Calu3 (cell line): ENCODE measurements around the gene CHST15. TPM values are rescaled to one million over a fixed set of nuclear protein-coding genes. Genes with fewer than 3 reads are reported as not detected.

Experiments
- BruUV-seq: library from RNA; stranded (reverse); fragments of 400-500 nt; replicated peaks from 2 replicates; lab custom pipeline; 2021; lab: Mats Ljungman, UMichigan
- CTCF ChIA-PET: fragments of 300-600 bp; sonication (Branson Sonifier 250); formaldehyde crosslinking; loops from one replicate; lab custom pipeline; 2022; ENCODE audit warnings: antibody characterized with exemption; lab: Charles Lee
- DNase-seq: peaks from one replicate; pipeline ENCODE4 v3.0.0; 2022
- H3K27ac Mint-ChIP-seq: one replicate; pipeline ENCODE4 v1.8.0; 2022; ENCODE audit warnings: mixed read lengths; ENCODE audit not compliant: unreplicated experiment
- H3K27me3 Mint-ChIP-seq: one replicate; pipeline ENCODE4 v1.8.0; 2022; ENCODE audit warnings: mixed read lengths; ENCODE audit not compliant: unreplicated experiment
- H3K36me3 Mint-ChIP-seq: one replicate; pipeline ENCODE4 v1.8.0; 2022; ENCODE audit warnings: mild to moderate bottlenecking, moderate library complexity, mixed read lengths; ENCODE audit not compliant: insufficient read depth, unreplicated experiment
- H3K4me1 Mint-ChIP-seq: one replicate; pipeline ENCODE4 v1.8.0; 2022; ENCODE audit warnings: mild to moderate bottlenecking, low read depth, mixed read lengths; ENCODE audit not compliant: unreplicated experiment
- H3K4me3 Mint-ChIP-seq: one replicate; pipeline ENCODE4 v1.8.0; 2022; ENCODE audit warnings: mild to moderate bottlenecking, low read depth, moderate library complexity, mixed read lengths; ENCODE audit not compliant: unreplicated experiment
- H3K9me3 Mint-ChIP-seq: one replicate; pipeline ENCODE4 v1.8.0; 2022; ENCODE audit warnings: low read depth, mixed read lengths; ENCODE audit not compliant: unreplicated experiment
- CTCF ChIP-seq: fragments of 200-600 bp; IDR thresholded peaks from one replicate; pipeline ENCODE4 v1.8.0; 2022; ENCODE audit warnings: antibody characterized with exemption; ENCODE audit not compliant: unreplicated experiment
- intact Hi-C: fragments of 100-400 bp; cut with micrococcal nuclease; formaldehyde crosslinking; loops from one replicate; pipeline ENCODE4 v1.10.0; 2022; ENCODE audit not compliant: unreplicated experiment
- total RNA-seq: library from RNA; stranded (reverse); gene quantifications from 2 replicates; pipeline ENCODE4 v1.2.3, GENCODE V29; 2022

Gene CHST15
- total RNA-seq, 1 experiment from 2014 or later: 19.3 TPM

DNA sequence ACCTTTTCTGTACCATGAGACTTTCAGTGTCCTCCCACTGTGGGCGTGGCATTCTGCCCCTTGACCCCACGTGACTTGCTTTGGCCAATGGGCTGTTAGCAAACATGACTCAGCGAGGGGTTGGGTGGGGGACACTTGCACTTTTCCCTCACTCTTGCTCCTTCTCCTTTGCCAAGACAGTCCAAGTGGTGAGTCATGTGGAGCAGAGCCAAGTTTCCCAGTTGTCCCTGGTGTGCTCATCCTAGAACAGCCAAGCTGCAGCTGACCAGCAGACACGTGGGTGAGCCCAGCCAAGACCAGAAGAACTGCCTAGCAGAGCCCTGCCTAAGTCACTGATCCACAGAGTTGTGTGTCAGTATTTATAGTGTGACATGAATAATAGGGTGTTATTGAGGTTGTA lies 119.0 kb downstream of the CHST15 start:
- H3K4me3 Mint-ChIP-seq: no peak overlapping the region
- peaks cover 6% of the 10 kb centered on the region for H3K36me3 Mint-ChIP-seq
- H3K4me1 Mint-ChIP-seq: peaks cover 30% of the 10 kb centered on the region
- peak overlapping the region; percentile 71 for H3K27ac Mint-ChIP-seq
- BruUV-seq: no TSS peak
- TF ChIP-seq CTCF: no peak
- DNase-seq: peak; percentile 79
- CTCF ChIA-PET: no interaction called here
- peaks cover 28% of the 10 kb centered on the region for H3K27me3 Mint-ChIP-seq
- intact Hi-C loops: no loop called here
- no peaks in the 10 kb centered on the region for H3K9me3 Mint-ChIP-seq

DNA sequence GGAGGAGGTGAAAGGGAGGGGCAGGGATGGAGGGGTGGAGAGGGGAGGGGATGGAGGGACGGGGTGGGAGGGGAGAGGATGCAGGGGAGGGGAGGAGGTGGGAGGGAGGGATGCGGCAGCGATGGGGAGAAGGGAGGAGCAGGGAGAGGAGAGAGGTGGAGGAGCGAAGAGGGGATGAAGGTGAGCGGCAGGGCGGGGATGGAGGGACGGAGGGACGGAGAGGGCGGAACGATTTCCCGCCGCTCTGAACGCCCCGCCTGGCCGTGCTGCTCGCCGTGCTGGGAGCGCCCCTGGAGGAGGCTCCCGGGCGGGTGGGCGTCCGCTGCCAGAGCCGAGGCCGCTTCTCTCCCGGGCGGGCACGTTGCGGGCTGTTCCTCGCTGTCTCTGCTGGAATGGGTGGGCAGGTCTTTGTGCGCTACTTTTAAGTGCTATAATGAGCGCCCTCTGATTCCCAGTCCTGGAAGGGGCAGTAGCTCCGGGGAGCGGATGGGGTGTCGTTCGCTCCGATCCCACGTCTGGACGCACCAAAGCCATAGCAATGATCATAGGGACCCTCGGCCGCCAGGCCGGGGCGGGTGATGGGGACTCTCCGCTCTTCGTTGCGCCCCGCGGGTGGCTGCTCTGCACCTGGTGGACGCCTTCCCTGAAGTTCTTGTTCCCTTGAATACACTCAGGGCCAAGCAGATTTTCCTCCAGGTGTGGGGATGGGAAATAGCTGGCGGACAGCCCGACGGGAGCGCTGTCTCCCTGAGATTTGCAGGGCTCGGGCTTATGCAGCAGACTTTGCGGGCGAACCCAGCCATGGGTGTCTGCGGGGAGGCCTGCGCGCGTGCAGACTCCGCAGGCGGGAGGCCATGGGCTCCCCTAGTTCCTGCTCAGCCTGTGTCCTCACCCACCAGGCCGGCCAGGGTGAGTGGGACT lies 120.7 kb downstream of the CHST15 start:
- Mint-ChIP-seq H3K36me3 (peaks cover 6% of the 10 kb centered on the region), H3K4me3 (no peak overlapping the region), H3K4me1 (peaks cover 30% of the 10 kb centered on the region), H3K27me3 (peaks cover 40% of the 10 kb centered on the region), H3K9me3 (no peaks in the 10 kb centered on the region), H3K27ac (no peak overlapping the region)
- CTCF ChIA-PET: no interaction called here
- BruUV-seq: no TSS peak
- intact Hi-C loops: no loop called here
- no peak for DNase-seq
- no peak for TF ChIP-seq CTCF

DNA sequence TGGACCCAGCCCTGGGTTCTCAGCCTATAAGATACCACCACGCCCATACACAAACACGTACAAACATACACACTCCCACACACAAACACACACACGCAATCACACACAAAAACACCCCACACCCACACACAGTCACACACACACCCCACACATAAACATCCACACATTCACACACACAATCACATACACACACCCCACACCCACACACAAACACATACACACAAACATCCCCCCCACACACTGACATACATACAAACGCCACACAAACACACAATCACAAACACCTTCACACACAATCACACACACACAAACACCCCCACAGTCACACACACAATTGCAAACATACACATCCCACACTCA lies 122.5 kb downstream of the CHST15 start:
- Mint-ChIP-seq H3K36me3 (peaks cover 6% of the 10 kb centered on the region), H3K9me3 (no peaks in the 10 kb centered on the region), H3K27ac (no peak overlapping the region), H3K27me3 (peaks cover 46% of the 10 kb centered on the region), H3K4me1 (peaks cover 30% of the 10 kb centered on the region), H3K4me3 (no peak overlapping the region)
- DNase-seq: no peak
- BruUV-seq: no TSS peak
- CTCF ChIA-PET: no interaction called here
- intact Hi-C loops: no loop called here
- TF ChIP-seq CTCF: no peak

DNA sequence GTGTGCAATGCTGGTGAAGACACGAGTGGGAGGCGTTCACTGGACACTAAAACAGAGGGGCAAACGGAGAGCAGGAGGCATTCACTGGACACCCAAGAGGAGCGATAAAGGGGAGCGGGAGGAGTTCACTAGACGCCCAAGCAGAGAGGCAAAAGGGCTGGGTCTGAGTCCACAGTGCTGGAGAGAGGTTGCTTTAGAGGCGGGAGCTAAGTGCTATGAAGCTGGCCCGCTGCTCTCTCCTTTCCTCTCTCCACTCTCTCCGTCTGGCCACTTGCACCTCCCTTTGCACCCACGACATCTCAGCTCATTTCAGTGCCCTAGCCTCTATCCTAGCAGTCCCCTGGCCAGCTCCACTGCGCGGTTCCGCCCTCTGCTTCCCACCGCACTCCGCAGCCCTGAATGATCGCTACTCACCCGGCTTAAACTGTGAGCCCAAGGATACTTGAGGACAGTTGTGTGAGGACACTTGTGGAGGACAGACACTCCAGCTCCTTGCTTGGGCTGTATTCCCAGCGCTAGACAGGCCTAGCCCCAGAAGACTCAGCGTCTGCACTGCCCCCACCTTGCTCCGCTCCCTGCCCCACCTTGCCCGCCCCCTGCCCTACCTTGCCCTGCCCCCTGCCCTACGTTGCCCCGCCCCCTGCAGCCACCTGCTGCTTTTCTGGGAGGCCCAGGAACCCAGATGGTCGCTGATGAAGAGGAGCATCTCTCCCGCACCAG lies 123.0 kb downstream of the CHST15 start:
- CTCF ChIA-PET: interaction anchor here (0.6 kb wide), 1 partner anchor 433 kb away, joined by 3 read pairs; no protein-coding TSS in a partner anchor
- Mint-ChIP-seq H3K27me3 (peaks cover 51% of the 10 kb centered on the region), H3K4me3 (no peak overlapping the region), H3K4me1 (peaks cover 28% of the 10 kb centered on the region), H3K9me3 (no peaks in the 10 kb centered on the region), H3K27ac (no peak overlapping the region), H3K36me3 (peaks cover 6% of the 10 kb centered on the region)
- no TSS peak for BruUV-seq
- no peak for DNase-seq
- TF ChIP-seq CTCF: no peak
- intact Hi-C loops: no loop called here
